SU-DHL-6 (cell line): ENCODE measurements around the gene POU2AF3.

Experiments
- H2AFZ ChIP-seq: fragments of 200-600 bp; sonication (generic); 2 replicates; pipeline ENCODE4 v1.6.1; 2014; ENCODE audit warnings: low read depth, mild to moderate bottlenecking, moderate library complexity, mixed read lengths, antibody characterized with exemption, low read length; ENCODE audit not compliant: severe bottlenecking
- H3F3A ChIP-seq: fragments of 200-600 bp; shearing (Covaris generic); 2 replicates; pipeline ENCODE4 v1.6.0; 2016; ENCODE audit warnings: antibody characterized with exemption, mild to moderate bottlenecking; ENCODE audit not compliant: insufficient read depth
- H3K27ac ChIP-seq: fragments of 200-600 bp; sonication (generic); 2 replicates; pipeline ENCODE4 v1.5.1; 2016; ENCODE audit warnings: low read depth, mild to moderate bottlenecking, low read length, moderate library complexity, mixed read lengths
- H3K27me3 ChIP-seq: fragments of 200-600 bp; sonication (generic), shearing (Covaris generic); 2 replicates; pipeline ENCODE4 v1.6.0; 2014; ENCODE audit warnings: mild to moderate bottlenecking, low read length
- H3K36me3 ChIP-seq: fragments of 200-600 bp; sonication (generic); 2 replicates; pipeline ENCODE4 v1.6.1; 2014; ENCODE audit warnings: mild to moderate bottlenecking, low read length, mixed read lengths
- H3K4me2 ChIP-seq: fragments of 300-600, 200-600 bp; shearing (Covaris generic), sonication (generic); 2 replicates; pipeline ENCODE4 v1.6.0; 2014; ENCODE audit warnings: low read length, low read depth, mild to moderate bottlenecking; ENCODE audit not compliant: poor library complexity, severe bottlenecking
- H3K4me3 ChIP-seq: fragments of 200-600 bp; sonication (generic); 2 replicates; pipeline ENCODE4 v1.5.1; 2014; ENCODE audit warnings: antibody characterized with exemption, low read length, mild to moderate bottlenecking, mixed read lengths; ENCODE audit not compliant: insufficient read depth, poor library complexity, severe bottlenecking
- H3K79me2 ChIP-seq: fragments of 200-600 bp; sonication (generic); 2 replicates; pipeline ENCODE4 v1.6.1; 2014; ENCODE audit warnings: mild to moderate bottlenecking, low read length, moderate library complexity; ENCODE audit not compliant: insufficient read depth
- H3K9ac ChIP-seq: fragments of 200-600 bp; sonication (generic); 2 replicates; pipeline ENCODE4 v1.7.0; 2014; ENCODE audit warnings: mild to moderate bottlenecking, low read length
- H3K9me2 ChIP-seq: fragments of 200-600 bp; sonication (generic); replicated peaks from 2 replicates; pipeline ENCODE4 v1.6.1; 2014; ENCODE audit warnings: low read length; ENCODE audit not compliant: insufficient read depth
- H3K9me3 ChIP-seq: fragments of 200-600 bp; sonication (generic); 2 replicates; pipeline ENCODE4 v1.6.1; 2014; ENCODE audit warnings: low read length, mixed read lengths; ENCODE audit not compliant: insufficient read depth
- H4K20me1 ChIP-seq: fragments of 200-600 bp; sonication (generic); 2 replicates; pipeline ENCODE4 v1.6.1; 2014; ENCODE audit warnings: low read depth, mild to moderate bottlenecking, antibody characterized with exemption, low read length, moderate library complexity, mixed read lengths
- CTCF ChIP-seq: fragments of 200-600 bp; sonication (generic); IDR thresholded peaks from one replicate; pipeline ENCODE4 v1.5.1; 2017; ENCODE audit warnings: antibody characterized with exemption, mild to moderate bottlenecking, low read length, moderate library complexity; ENCODE audit not compliant: insufficient read depth, poor library complexity, severe bottlenecking
- EZH2phosphoT487 ChIP-seq: fragments of 200-600 bp; sonication (generic), shearing (Covaris generic); conservative IDR thresholded peaks from 2 replicates; pipeline ENCODE4 v1.6.1; 2018; ENCODE audit warnings: mild to moderate bottlenecking, antibody characterized with exemption, low read length, moderate library complexity, mixed read lengths

POU2AF3 gene

GRCh38 chr11:111306321-111306720 is 8.0 kb downstream of the POU2AF3 start:
- Histone ChIP-seq H3K27ac (no peak overlapping the region), H3K4me2 (no peak overlapping the region), H3K27me3 (no peaks in the 10 kb centered on the region), H3K9me3 (no peaks in the 10 kb centered on the region), H3K9me2 (no peaks in the 10 kb centered on the region), H3K36me3 (no peaks in the 10 kb centered on the region), H3K4me3 (no peak overlapping the region), H4K20me1 (no peaks in the 10 kb centered on the region), H3K9ac (no peak overlapping the region), H3F3A (no peaks in the 10 kb centered on the region), H2AFZ (no peak overlapping the region), H3K79me2 (no peaks in the 10 kb centered on the region)
- TF ChIP-seq EZH2phosphoT487 (no peak), CTCF (no peak)

DNA sequence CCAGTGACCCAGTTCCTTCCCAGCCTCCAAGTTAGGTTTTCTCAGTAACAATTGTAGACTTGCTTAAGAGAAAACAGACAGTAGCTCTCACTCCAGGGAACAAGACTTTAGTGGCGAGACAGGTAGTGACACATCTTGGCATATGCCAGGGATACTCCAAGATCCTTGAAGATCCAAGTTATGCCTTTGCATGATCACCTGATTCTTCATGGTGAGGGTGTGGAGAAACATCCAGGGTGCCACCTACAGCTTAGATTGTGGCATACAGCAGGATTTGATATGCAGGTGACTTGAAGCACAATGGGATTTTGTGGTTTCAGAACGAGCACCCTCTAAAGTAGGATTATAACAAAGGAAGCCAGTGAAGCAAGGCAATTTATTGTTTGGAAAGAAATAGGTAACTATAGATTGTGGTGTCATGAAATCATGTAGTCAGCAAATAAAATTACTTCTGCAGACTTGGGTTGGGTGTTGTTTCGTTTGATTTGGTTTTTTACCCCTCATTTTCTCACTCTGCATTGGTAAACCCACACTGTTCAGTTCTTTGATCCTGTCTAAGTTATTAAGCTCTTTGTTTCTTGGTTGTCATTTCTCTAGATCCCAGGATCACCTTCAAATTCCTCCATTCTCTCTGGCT is 9.2 kb downstream of the POU2AF3 start:
- Histone ChIP-seq H3K4me3 (no peak overlapping the region), H3K4me2 (no peak overlapping the region), H3K27ac (no peak overlapping the region)

DNA sequence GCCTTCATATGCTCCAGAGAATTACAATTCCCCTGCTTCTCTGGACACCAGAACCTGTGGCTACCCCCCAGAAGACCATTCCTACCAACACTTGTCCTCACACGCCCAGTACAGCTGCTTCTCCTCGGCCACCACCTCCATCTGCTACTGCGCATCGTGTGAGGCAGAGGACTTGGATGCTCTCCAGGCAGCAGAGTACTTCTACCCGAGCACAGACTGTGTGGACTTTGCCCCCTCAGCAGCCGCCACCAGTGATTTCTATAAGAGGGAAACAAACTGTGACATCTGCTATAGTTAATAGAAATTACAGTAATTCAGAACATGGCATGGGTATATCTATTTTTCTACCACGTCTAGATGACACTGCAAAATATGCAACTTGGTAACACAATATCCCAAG is 9.8 kb downstream of the POU2AF3 start:
- H3K4me3 ChIP-seq: no peak overlapping the region
- no peaks in the 10 kb centered on the region for H4K20me1 ChIP-seq
- no peak overlapping the region for H3K4me2 ChIP-seq
- H3K9me2 ChIP-seq: no peaks in the 10 kb centered on the region
- H3K27ac ChIP-seq: no peak overlapping the region
- TF ChIP-seq CTCF: no peak
- TF ChIP-seq EZH2phosphoT487: no peak
- H3K79me2 ChIP-seq: no peaks in the 10 kb centered on the region
- no peaks in the 10 kb centered on the region for H3K27me3 ChIP-seq
- no peaks in the 10 kb centered on the region for H3K36me3 ChIP-seq
- H3K9ac ChIP-seq: no peak overlapping the region
- H2AFZ ChIP-seq: no peak overlapping the region
- no peaks in the 10 kb centered on the region for H3K9me3 ChIP-seq
- no peaks in the 10 kb centered on the region for H3F3A ChIP-seq

More for the DNA sequence above, 9.2 kb downstream of the POU2AF3 start:
- Histone ChIP-seq H4K20me1 (no peaks in the 10 kb centered on the region), H3K9me3 (no peaks in the 10 kb centered on the region), H3F3A (no peaks in the 10 kb centered on the region), H3K9ac (no peak overlapping the region), H2AFZ (no peak overlapping the region), H3K9me2 (no peaks in the 10 kb centered on the region), H3K27me3 (no peaks in the 10 kb centered on the region), H3K79me2 (no peaks in the 10 kb centered on the region), H3K36me3 (no peaks in the 10 kb centered on the region)
- TF ChIP-seq EZH2phosphoT487 (no peak), CTCF (no peak)
